GM18870 (cell line): ENCODE measurements around the gene EVI2A.
A peak's percentile ranks its signal among the peaks of the same experiment; 100 is the strongest.
"Not testable (repeated sequence)": the region's sequence is repeated elsewhere in the genome, so short reads cannot be mapped to it uniquely, and the experiment has no call there.

ENCODE experiments used
- ATAC-seq: cut with Tn5 transposase; IDR thresholded peaks from one replicate; pipeline ENCODE4 v1.9.1; 2021; ENCODE audit warnings: moderate library complexity; ENCODE audit not compliant: unreplicated experiment

Gene EVI2A

DNA sequence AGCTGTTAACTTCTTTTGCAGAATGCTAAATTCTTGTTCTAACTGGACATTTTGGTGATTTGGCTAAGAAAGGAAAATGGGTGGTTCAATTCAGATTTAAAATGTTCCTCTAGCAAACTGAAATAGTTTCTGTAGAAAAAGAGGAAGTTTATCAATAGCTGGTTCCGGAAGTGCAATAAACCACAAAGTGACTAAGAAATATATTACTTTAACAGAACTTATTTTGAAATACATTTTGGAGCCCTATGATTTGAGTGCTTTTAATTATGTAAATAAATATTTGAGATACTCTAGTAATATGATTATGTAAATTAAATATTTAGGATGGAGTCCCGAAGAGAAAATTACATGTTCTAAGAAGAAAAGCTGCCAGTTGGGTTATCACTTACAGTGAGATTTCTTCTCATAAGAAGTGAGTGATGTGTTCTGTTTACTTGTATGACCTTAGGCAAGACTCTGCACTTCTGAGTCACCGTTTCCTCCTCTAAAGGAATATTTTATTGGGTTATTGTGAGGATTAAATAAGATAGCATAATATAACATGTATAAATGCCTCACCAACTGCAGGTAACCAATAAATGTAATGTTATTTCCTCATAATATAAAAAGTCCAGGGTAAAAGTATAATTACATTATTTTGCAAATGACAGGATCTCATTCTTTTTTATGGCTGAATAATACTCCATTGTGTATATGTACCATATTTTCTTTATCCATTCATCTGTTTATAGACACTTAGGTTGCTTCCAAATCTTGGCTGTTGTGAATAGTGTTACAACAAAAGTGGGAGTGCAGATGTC, 7.2 kb downstream of the EVI2A start, which contains the start of gene EVI2B:
TSS of gene EVI2B (minus strand) at position 73 of the 800 bp plus-strand sequence. CDS start 8,445 bp downstream, outside the sequence.
- ATAC-seq, result peak; percentile 37

DNA sequence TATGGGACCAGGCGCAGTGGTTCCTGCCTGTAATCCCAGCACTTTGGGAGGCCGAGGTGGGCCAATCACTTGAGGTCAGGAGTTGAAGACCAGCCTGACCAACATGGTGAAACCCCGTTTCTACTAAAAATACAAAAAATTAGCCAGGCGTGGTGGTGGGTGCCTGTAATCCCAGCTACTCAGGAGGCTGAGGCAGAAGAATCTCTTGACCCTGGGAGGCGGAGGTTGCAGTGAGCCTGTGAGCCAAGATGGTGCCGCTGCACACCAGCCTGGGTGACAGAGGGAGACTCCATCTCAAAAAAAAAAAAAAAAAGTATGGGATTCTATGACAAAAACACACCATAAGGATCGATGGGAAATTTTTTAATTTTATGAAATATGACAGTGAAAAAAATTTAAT, 9.2 kb downstream of the EVI2A start:
- ATAC-seq, result not testable (repeated sequence)

DNA sequence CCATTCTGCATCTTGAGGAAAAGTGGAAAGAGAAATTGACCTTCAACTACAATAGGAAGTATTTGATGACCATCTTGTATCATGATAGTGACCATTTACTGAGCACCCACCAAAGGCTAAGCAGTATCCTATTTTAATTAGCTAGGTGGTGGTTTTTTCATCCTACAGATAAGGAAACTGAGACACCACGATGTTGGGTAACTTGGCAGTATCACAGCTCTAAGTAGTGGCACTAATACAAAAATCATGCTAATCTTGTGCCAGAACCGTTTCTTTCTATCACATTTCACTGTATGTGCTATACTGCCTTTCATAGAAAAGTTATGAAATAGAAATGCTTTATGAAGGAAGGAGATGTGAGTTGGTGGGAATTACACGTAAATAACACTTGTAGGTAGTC, 9.9 kb downstream of the EVI2A start:
- ATAC-seq, result no peak

DNA sequence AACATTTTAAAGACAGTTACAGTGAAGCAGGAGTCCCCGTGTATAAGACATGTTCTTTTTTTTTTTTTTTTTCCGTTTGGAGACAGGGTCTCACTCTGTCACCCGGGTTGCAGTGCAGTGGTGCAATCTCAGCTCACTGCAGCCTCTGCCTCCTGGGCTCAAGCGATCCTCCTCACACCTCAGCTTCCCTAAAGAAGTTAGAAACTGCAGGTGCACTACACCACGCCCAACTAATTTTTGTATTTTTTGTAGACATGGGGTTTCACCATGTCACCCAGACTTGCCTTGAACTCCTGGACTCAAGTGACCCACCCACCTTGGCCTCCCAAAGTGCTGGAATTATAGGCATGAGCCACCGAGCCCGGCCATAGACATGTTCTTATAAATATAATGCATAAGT, 10.5 kb downstream of the EVI2A start:
- ATAC-seq, result no peak

DNA sequence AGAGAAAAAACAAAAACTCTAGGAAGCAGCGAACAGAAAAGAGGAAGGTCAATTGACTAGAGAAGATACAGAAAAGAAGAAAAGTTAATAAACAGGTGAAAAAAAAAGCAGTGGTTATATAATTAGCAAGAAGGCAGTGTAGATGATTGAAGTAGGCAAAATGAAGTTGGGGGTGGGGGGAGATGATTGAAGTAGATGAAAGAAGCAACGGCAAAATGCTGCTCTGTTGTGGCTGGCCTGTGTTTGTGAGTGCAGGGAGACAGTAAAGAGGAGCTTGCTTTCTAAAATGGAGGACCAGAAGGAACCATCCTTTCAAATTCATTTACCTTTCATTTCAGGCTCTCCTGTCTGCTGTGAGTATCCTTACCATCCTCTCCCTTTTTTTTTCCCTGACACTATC, 11.2 kb downstream of the EVI2A start:
- no peak for ATAC-seq

DNA sequence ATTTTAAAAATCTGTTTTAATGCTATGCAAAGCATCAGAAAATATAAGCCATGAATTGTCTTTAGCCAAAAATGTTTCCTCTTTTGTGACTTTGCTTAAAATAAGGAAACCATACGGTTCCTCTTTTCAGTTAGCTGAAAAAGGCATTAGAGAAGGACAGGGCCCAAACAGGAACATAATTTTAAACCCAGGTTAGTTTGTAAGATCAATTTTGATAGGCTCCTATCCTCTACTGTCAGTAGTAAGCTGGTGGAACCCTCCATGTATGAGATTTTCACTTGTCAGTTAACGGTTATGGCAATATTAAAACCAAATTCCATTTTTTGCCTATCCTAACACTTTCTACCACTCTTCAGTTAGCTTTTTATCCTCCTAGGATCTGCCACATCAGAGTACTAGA, 11.9 kb downstream of the EVI2A start:
- no peak for ATAC-seq

DNA sequence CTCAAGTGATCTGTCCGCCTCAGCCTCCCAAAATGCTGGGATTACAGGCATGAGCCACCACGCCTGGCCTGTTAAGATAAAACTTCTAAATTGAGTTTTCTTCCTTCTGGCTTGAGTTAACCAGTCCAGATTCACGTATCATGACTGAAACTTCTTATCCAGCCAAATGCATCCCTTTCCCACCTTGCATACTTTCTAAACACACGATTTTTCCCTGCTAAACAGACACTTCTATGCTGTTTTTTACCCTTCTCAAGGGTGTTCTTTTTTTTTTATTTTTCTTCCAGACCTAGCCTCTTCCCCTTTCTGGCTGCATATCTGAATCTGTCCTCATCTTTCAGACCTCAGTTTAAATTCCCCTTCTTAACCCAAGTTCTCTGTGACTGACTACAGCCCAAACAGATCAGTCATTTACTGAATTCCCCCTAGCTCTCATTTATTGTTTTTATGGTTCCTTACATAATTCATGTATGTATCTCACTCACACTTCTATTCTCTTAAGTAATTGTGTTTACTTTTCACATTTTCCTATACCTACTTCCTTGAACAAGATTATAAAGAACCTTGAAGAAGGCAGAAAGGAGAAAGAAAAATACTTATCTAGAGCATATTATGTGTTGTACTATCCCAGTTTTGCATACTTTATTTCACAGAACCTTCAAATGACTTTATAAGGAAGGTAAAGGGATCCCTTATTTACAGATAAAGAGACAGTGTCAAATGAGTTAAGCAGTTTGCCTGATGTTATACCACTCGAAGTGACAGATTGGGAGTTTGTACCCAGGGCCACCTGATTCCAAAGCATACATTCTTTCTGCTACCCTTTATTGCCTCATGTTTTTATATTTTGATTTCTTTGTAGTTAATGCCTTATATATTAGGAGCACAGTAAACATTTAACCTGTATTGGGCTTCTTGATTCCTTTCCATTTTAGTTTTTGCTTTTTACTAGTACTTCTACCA, 12.8 kb downstream of the EVI2A start:
- no peak for ATAC-seq

DNA sequence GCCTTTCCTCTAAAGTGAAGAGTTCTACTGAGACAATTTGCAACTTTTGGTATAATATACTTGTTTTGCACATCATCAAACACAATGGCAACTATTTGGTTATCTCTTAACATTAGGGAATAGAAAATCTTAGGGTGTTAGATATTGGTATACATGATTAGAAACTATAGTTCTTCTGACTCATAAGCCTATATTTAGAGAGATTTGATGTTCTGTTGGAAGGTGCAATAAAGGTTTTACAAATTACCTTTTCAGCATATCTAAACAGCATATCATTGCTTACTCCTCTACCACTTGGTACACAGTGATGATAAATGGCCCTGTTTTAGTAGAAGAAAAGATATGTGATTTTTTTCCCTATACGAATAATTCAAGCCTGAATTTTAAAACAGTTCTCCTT, 13.8 kb downstream of the EVI2A start:
- ATAC-seq, result no peak

DNA sequence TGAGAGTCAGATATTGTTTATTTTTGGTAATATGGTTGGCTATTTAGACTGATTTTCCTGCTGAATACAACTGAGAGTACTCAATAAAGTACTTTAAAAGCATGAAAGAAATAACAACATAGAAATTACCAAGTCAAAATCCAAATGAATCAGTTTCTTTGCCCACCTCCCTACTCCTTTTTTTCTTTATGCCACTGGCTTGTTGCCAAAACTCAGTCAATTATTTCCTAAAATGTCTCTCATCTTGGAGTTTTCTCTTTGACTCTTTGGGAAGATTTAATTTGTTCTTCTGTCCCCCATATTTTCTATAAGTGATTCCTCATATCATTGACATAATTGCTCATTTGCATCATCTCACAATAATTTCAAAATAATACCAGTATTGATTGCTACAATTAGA, 21.8 kb downstream of the EVI2A start:
- ATAC-seq, result no peak

DNA sequence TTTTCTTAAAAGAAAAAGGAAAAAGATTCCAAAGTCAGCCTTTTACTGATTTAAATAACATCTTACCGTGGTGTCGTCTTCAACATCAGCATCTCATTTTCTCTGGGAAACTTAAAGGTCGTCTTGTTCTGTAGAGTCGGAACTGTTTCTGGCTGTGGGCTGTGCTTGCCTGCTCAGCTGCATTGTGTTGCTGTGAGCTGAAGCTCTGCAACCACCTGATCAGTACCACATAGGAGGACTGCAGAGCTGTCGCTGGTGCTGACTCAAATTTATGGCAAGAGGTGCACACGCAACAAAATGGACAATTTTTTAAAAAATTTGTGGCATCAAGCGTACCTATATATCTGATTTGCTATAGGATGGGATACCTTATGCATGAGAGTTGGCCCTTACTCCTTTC, 24.3 kb downstream of the EVI2A start, which contains the start of gene OMG:
TSS of gene OMG (minus strand) at position 150 of the 400 bp plus-strand sequence. CDS start 908 bp downstream, outside the sequence.
- no peak for ATAC-seq

DNA sequence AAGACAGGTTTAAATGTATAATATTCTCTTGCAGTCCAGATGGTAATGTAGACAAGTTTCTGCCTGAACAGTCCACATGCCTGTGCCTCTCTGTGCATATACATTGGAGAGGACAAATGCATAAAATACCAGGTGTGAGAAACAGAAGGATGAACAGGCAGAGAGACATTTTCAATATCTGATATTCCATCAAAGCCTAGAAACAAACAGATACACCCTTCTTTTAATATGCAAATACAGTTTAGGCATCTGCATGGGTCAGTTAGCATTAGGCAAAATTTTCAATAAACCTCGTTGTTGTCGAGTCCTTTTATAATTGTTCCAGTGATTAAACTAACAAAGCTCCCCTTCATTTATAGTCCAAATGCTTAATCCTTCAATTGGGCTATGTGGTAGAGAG, 25.3 kb downstream of the EVI2A start:
- ATAC-seq, result no peak

DNA sequence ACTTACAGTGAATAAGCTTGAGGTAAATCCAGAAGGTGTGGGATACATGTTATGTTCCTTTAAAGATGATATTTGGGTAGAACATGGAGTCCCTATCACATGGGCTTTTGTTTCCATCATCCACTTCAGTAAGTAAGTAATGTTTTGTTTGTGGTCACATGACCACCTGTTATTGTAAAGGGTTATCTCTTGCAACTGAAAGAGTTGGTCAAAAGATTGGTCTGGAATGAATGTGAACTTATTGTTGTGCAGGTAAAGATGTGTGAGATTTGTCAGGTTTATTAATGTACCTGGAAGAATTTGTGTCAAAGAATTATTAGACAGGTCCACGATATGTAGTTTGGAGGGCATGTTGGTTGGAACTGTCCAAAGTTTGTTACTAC, 25.9 kb downstream of the EVI2A start:
- ATAC-seq, result no peak

DNA sequence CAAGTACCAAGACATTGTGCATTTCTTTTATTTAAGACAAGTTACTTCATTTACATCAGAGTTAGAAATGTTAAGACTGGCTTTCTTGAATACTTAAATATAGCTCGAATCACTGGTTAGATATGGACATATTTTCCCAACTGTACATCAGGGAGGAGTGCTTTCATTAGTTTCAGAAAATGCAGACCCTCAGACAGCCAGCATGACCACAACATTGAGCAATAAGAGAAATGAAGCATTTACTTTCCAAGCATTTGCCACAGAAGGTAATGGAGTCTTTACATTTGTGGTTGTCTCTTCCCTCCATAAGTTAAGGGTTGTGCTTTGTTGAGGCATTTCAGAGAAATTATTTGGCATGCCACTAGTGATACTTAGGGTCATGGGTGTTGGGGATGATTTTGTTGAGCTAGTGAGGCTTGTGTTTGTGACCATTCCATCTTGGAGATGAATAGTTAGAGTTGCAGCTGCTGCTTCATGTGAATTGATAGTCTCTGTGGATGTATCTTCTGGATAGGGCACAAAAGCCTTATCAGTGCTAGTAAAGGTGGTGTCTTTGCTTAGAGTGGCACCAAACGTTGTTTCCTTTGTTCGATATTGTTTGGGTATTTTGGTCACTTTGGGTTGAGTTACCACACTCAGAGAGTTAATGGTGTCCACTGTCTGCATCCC, 26.5 kb downstream of the EVI2A start:
- no peak for ATAC-seq

DNA sequence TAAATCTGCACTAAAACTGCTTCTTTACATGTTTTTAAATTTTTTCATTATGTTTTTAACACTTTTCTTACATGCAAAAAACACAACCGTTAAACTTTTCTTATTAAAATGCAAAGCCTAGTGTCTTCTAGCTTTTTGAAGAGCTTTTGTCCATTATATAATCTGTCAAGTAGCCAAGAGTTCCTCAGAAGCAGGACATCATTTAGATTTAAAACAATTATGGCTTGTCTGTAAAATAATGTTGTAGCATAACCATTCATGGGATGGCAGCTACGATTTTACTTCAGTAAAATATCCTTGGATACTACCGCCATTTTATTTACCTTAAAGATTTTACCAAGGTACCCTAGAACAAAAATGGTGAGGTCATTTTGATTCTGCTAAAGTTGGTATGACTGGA, 27.2 kb downstream of the EVI2A start:
- no peak for ATAC-seq

DNA sequence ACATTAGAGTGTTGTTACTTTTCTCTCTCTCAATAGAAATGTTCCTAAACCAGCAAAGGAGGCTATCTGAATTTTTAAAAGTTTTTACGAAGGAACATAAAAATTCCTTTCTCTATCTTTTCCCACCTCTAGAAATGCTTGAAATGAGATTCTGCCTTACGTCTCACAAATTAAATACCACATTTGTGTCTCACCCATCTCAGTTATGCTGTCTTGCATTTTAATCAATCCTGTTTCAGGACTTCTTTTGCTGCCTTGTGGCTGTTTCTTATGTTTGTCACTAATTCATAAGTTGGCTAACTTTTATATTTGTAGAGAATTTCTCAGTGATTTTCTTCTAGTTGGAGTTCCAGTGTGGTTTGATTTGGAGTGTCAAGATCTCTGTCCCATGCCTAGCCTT, 27.8 kb downstream of the EVI2A start:
- ATAC-seq, result no peak

DNA sequence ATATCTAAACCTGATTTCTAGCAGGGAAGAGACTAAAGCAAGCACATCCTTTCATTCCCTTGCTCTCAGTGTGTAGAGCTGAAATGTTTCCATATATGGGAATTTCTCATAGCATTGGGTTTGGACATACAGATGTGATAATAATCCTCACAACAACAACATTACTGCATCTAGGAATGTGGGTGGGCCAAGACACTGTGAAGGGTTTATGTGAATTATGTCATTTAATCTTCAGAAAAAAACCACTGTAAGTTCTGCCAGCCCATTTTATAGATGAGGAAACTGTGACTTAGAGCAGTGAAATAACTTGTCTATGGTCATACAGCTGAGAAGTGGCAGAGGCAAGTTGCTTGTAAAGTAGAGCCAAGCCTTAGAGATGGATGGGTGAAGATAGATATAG, 29.6 kb downstream of the EVI2A start:
- ATAC-seq, result no peak

DNA sequence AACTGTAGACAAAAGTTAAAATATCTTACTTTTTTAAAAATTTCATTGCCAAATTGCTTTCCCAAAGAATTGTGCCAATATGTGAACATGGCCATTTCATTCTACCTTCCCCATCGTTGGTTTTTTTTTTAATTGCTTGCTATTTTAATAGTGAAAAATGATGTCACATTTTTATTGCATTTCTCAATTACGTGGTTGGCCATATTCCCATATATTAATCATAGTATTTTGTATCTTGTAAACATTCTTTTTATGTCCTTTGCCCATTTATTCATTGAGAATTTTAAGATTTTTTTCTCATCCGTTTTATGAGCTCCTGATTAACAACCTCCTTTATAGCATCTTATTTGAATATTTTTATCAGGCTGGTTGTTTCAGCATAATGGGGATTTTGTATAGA, 31.6 kb downstream of the EVI2A start:
- ATAC-seq, result no peak

DNA sequence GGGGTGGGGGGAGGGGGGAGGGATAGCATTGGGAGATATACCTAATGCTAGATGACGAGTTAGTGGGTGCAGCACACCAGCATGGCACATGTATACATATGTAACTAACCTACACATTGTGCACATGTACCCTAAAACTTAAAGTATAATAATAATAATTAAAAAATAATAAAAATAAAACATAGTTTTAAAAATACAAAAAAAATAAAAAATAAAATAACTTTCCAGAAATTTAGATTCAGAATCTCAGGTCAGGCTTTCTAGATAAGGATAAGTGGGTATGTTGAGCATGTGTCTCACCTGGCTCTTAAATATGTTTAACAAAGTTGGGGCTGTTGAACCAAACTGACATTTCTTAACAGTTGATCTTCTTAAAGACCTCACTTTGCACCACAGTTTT, 33.5 kb downstream of the EVI2A start:
- not testable (repeated sequence) for ATAC-seq

DNA sequence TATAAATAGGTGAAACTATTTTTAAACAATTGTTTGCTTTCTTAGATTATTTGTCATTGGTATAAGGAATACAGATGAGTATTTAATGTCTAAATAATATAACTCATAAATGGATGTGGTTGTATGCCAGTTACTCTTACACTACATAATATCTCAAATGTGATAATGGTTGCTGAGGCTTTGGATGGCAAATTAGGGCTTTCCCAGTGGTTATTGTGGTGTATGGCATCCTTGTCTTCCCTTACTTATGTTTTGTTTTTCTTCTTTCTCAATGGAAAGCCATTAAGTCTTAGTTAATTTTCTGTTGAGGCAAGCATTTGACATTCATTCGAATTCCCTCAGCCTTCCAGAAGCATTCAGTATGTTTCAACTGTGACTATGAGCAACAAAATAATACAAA, 34.8 kb downstream of the EVI2A start:
- no peak for ATAC-seq

DNA sequence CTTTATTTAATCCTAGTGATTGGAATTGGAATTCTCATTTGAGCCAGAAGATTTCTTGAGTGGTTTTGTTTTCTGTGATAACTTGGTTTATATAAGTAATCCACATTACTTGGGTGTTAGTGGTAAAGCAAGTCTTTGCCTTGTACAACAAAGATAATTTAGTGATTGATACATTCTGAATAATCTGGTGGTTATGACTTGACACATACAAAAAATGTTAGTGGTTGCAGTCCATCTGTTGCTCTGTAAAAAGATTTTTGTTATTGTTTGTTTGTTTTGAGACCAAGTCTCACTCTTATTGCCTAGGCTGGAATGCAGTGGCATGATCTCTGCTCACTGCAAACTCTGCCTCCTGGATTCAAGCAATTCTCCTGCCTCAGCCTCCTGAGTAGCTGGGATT, 37.6 kb downstream of the EVI2A start:
- ATAC-seq, result no peak

DNA sequence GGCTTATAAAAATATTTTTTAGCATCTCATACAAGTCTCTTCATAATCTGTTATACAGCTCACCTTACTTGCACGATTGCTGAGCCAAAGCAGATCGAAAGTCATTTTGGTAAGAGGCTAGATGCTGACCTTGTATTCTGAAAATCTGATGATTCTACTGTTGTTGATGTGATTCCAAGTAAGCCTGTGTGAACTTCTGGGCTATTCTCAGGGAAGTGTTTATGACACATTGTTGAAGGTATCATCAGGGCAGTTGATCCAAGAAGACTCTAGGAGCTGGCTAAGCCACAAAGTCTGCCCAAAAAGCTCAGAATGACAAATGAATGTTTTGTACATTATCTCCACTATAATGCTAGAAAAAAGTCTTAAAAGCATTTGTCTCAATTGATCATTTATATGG, 40.4 kb downstream of the EVI2A start:
- no peak for ATAC-seq
